Fibroblast of pulmonary artery (primary cell): ENCODE measurements around the gene NTPCR.

Source experiments
- DNase-seq: peaks from one replicate; pipeline ENCODE4 v3.0.0-alpha.2; 2010; ENCODE audit warnings: low read depth
- H3K4me3 ChIP-seq: replicated peaks from 2 replicates; pipeline ENCODE4 v1.5.1; 2011; ENCODE audit warnings: low read depth, mild to moderate bottlenecking, control low read depth, low read length, moderate library complexity
- CTCF ChIP-seq: IDR thresholded peaks from 2 replicates; pipeline ENCODE4 v1.5.1; 2011; ENCODE audit warnings: mild to moderate bottlenecking, control low read depth, low read length, inconsistent platforms; ENCODE audit errors: missing control alignments

The NTPCR gene

GRCh38 chr1:232950197-232951176, at the start of gene NTPCR:
Gene NTPCR (plus strand): TSS chr1:232950611. CDS start chr1:232950711, 100 bp downstream.
- peak; percentile 94 for DNase-seq
- TF ChIP-seq CTCF = no peak
- peak within 1 kb of the TSS; percentile 87 for H3K4me3 ChIP-seq

- H3K4me3 ChIP-seq = no peak overlapping the region
- no peak for DNase-seq
Observed at GRCh38 chr1:232900818-232901217, 49.6 kb upstream of the NTPCR start.

GRCh38 chr1:232901255-232901654, 49.2 kb upstream of the NTPCR start:
- no peak for DNase-seq
- TF ChIP-seq CTCF = no peak
- H3K4me3 ChIP-seq = no peak overlapping the region

More at GRCh38 chr1:232900818-232901217, 49.6 kb upstream of the NTPCR start:
- no peak for TF ChIP-seq CTCF

- H3K4me3 ChIP-seq = no peak overlapping the region
- no peak for DNase-seq
- TF ChIP-seq CTCF = no peak
Observed at GRCh38 chr1:232902774-232903350, 47.5 kb upstream of the NTPCR start.

- TF ChIP-seq CTCF = no peak
- H3K4me3 ChIP-seq = no peak overlapping the region
Observed at GRCh38 chr1:232904131-232904530, 46.3 kb upstream of the NTPCR start.

GRCh38 chr1:232904566-232904965, 45.8 kb upstream of the NTPCR start:
- TF ChIP-seq CTCF = no peak
- peak; percentile 13 for DNase-seq
- no peak overlapping the region for H3K4me3 ChIP-seq

More at GRCh38 chr1:232904131-232904530, 46.3 kb upstream of the NTPCR start:
- DNase-seq = no peak
